Skeletal muscle satellite cell (primary cell): ENCODE results near the gene RIIAD1. TPM values are rescaled to one million over a fixed set of nuclear protein-coding genes. Genes with fewer than 3 reads are reported as not detected.

Experiments used
- H3K27me3 ChIP-seq: 2 replicates; pipeline ENCODE4 v1.7.0; 2013; ENCODE audit warnings: low read length; ENCODE audit not compliant: control insufficient read depth, insufficient read depth
- H3K36me3 ChIP-seq: 2 replicates; pipeline ENCODE4 v1.7.0; 2013; ENCODE audit warnings: mild to moderate bottlenecking, control low read depth, low read length; ENCODE audit not compliant: insufficient read depth
- H3K4me1 ChIP-seq: 2 replicates; pipeline ENCODE4 v1.7.0; 2013; ENCODE audit warnings: low read length; ENCODE audit not compliant: control insufficient read depth, insufficient read depth
- H3K4me2 ChIP-seq: 2 replicates; pipeline ENCODE4 v1.7.0; 2013; ENCODE audit warnings: mild to moderate bottlenecking, low read length
- H3K4me3 ChIP-seq: 2 replicates; pipeline ENCODE4 v1.7.0; 2013; ENCODE audit warnings: low read length
- H3K9ac ChIP-seq: 2 replicates; pipeline ENCODE4 v1.7.0; 2013; ENCODE audit warnings: mild to moderate bottlenecking, low read depth, low read length, moderate library complexity
- H3K9me3 ChIP-seq: replicated peaks from 2 replicates; pipeline ENCODE4 v1.7.0; 2013; ENCODE audit warnings: mild to moderate bottlenecking, control low read depth, low read length
- small RNA-seq: library from RNA; depleted of rRNA; stranded (forward); fragments of <200 nt; gene quantifications from one replicate; pipeline ENCODE3, GENCODE V24; 2012

Gene RIIAD1

DNA sequence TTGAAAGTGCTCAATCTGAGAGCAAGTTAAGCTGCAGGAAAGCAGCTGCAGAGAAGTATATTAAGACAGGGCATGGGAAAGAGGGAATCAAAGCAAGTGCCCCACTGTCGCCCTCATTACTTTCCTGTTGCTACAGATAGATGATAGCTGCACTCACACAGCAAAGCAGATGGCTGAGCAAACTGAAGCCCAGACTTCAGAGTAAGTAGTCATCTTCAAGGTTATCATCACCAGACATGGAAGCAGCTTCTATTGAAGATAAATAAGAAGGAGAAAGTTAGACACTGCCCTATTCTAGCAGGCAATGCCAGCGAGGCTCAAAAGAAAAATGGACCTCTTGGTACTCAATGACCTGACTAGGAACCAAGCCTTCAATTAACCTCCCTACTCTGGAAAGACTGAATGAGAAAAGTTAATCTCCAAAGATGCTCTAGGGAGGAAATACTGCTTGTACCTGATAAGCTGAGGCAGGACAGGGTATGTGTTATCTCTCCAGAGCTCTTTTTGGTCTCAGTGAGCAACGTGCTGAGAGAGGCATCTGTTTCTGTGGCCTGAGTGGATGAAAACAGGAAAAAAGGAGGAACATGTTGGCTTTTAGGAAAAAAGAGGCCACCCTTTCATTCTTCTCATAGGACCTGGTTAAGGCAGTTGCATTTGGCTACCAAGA is 53.1 kb downstream of the RIIAD1 start:
- Histone ChIP-seq H3K9ac (no peak overlapping the region), H3K4me1 (no peaks in the 10 kb centered on the region), H3K4me2 (no peak overlapping the region), H3K4me3 (no peak overlapping the region), H3K9me3 (no peaks in the 10 kb centered on the region), H3K36me3 (no peaks in the 10 kb centered on the region), H3K27me3 (no peaks in the 10 kb centered on the region)

DNA sequence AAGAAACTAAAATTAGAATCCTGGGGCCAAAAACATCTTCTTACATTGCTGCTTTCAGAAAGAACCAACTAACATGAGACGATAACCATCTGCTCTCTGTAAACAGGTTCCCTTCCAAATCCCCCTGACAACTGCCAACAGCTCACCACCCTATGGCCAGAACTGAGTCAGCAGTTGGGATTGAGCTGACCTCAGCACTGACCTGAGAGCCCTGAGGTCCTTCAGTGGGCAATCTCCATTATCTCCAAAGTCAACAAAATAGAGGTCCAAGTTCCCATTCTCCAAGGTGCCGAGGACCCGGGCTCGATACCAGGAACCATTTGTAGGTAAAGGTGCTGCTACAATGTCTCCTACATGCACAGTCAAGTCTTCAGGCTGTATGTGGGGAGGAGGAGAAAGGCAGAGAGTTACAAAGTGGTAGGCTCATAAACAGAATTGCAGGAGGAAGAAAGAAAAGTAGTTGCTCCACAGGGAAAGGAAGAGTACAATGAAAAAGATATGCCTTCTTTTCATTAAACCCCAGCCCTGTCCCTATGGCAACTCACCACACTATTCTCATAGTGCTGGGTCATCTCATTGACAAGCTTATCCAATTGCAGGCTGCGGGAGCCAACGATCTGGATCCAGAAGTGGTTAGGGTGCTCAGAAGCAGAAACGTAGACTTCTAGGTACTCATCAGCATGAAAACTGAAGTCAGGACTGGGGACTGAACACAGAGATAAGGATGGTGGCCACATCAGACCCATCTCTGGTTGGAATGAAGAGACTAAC is 54.8 kb downstream of the RIIAD1 start:
- Histone ChIP-seq H3K4me3 (no peak overlapping the region), H3K9ac (no peak overlapping the region), H3K4me1 (no peaks in the 10 kb centered on the region), H3K4me2 (no peak overlapping the region), H3K27me3 (no peaks in the 10 kb centered on the region), H3K36me3 (no peaks in the 10 kb centered on the region), H3K9me3 (no peaks in the 10 kb centered on the region)

DNA sequence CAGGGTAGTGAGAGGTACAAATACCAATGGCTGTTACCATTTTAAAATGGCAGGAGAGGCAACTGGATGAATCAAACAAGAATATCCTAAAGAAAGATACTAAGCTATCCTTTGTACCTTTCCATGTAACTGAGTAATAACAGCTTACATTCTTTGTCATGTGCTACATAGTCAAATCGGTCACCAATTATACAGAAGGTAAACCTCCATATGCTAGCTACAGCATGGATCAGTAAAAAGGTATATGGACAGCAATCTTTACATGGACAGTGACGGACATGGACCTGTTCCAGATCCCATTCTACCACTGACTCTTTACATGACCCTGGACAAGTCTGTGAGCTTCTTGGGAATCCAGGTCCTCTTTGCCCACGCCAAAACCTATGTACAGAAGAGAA is 55.3 kb downstream of the RIIAD1 start:
- Histone ChIP-seq H3K9ac (no peak overlapping the region), H3K27me3 (no peaks in the 10 kb centered on the region), H3K4me2 (no peak overlapping the region), H3K9me3 (no peaks in the 10 kb centered on the region), H3K4me3 (no peak overlapping the region), H3K36me3 (no peaks in the 10 kb centered on the region), H3K4me1 (no peaks in the 10 kb centered on the region)

DNA sequence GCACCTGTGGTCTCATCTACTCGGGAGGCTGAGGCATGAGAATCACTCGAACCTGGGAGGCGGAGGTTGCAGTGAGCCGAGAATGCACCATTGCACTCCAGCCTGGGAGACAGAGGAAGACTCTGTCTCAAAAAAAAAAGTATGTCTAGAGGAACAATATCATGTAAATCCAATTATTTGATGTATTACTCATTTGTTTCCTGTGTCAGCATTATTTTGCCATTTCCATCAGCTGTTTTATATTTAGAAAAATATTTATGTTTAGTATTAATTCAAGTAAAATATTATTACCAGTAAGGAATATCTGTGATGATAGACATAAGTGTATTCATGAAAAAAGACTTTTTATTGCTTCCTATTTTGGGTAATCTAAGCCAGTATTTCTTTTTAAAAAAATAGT is 56.0 kb downstream of the RIIAD1 start:
- no peaks in the 10 kb centered on the region for H3K9me3 ChIP-seq
- H3K4me3 ChIP-seq, result no peak overlapping the region
- no peak overlapping the region for H3K4me2 ChIP-seq
- no peaks in the 10 kb centered on the region for H3K36me3 ChIP-seq
- H3K27me3 ChIP-seq, result no peaks in the 10 kb centered on the region
- no peaks in the 10 kb centered on the region for H3K4me1 ChIP-seq
- no peak overlapping the region for H3K9ac ChIP-seq

Small RNAs within 50 kb of the gene (small RNA-seq; reads per million reads assigned to genes)
- gene RNU6-662P, result not detected
